NB4 (cell line): Measurements from ENCODE around the gene CBR4.
"Not testable (repeated sequence)": the region's sequence is repeated elsewhere in the genome, so short reads cannot be mapped to it uniquely, and the experiment has no call there.

ENCODE experiments used
- DNase-seq: peaks from one replicate; pipeline ENCODE4 v3.0.0; 2010; ENCODE audit warnings: low read depth
- H3K4me3 ChIP-seq: one replicate; pipeline ENCODE4 v1.5.1; 2011; ENCODE audit warnings: mild to moderate bottlenecking, low read depth, low read length, moderate library complexity
- CTCF ChIP-seq: IDR thresholded peaks from one replicate; pipeline ENCODE4 v1.5.1; 2012; ENCODE audit warnings: low read depth, low read length
- MAX ChIP-seq: IDR thresholded peaks from 2 replicates; pipeline ENCODE4 v1.6.1; 2011; ENCODE audit warnings: low read depth, low read length
- MYC ChIP-seq: IDR thresholded peaks from 2 replicates; pipeline ENCODE4 v1.6.1; 2011; ENCODE audit warnings: low read depth, low read length
- POLR2A ChIP-seq: IDR thresholded peaks from 2 replicates; pipeline ENCODE4 v1.6.1; 2011; ENCODE audit warnings: mild to moderate bottlenecking; ENCODE audit not compliant: insufficient read length; ENCODE audit errors: extremely low read depth

CBR4 gene

GRCh38 chr4:168994958-168995357, 15.1 kb downstream of the CBR4 start:
- no peak for TF ChIP-seq POLR2A
- no peak overlapping the region for H3K4me3 ChIP-seq
- no peak for DNase-seq

- no peak overlapping the region for H3K4me3 ChIP-seq
- TF ChIP-seq POLR2A (no peak), MAX (no peak), MYC (no peak)
- DNase-seq = peak; percentile 9
Observed at GRCh38 chr4:168993714-168994510, 16.1 kb downstream of the CBR4 start.

- H3K4me3 ChIP-seq, DNase-seq: not testable (repeated sequence)
Observed at GRCh38 chr4:168992952-168993482, 17.0 kb downstream of the CBR4 start.

- DNase-seq = no peak
- H3K4me3 ChIP-seq = no peak overlapping the region
- TF ChIP-seq MYC = no peak
- no peak for TF ChIP-seq MAX
- no peak for TF ChIP-seq CTCF
- TF ChIP-seq POLR2A = no peak
Observed at GRCh38 chr4:168981942-168982341, 28.1 kb downstream of the CBR4 start.

GRCh38 chr4:168981460-168981859, 28.6 kb downstream of the CBR4 start:
- H3K4me3 ChIP-seq = no peak overlapping the region
- no peak for DNase-seq
- TF ChIP-seq MYC (no peak), CTCF (no peak), MAX (no peak), POLR2A (no peak)

GRCh38 chr4:168979338-168979737, 30.7 kb downstream of the CBR4 start:
- no peak for TF ChIP-seq MAX
- TF ChIP-seq CTCF = no peak
- TF ChIP-seq POLR2A = no peak
- no peak for TF ChIP-seq MYC
- DNase-seq = no peak

GRCh38 chr4:168978001-168978700, 31.9 kb downstream of the CBR4 start:
- TF ChIP-seq MAX (no peak), POLR2A (no peak), MYC (no peak), CTCF (no peak)
- no peak for DNase-seq

More at GRCh38 chr4:168979338-168979737, 30.7 kb downstream of the CBR4 start:
- no peak overlapping the region for H3K4me3 ChIP-seq

More at GRCh38 chr4:168978001-168978700, 31.9 kb downstream of the CBR4 start:
- no peak overlapping the region for H3K4me3 ChIP-seq
